Endometrium (tissue), 2 donors: ENCODE results near the gene KDF1.

Experiments
- FAIRE-seq: peaks from 2 replicates; lab custom pipeline; 2012; peaks lifted over from hg19 to GRCh38; lab: Jason Lieb, UNC
- donor health status: control.
- donor health status: control.

The KDF1 gene, protein sequence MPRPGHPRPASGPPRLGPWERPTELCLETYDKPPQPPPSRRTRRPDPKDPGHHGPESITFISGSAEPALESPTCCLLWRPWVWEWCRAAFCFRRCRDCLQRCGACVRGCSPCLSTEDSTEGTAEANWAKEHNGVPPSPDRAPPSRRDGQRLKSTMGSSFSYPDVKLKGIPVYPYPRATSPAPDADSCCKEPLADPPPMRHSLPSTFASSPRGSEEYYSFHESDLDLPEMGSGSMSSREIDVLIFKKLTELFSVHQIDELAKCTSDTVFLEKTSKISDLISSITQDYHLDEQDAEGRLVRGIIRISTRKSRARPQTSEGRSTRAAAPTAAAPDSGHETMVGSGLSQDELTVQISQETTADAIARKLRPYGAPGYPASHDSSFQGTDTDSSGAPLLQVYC

DNA sequence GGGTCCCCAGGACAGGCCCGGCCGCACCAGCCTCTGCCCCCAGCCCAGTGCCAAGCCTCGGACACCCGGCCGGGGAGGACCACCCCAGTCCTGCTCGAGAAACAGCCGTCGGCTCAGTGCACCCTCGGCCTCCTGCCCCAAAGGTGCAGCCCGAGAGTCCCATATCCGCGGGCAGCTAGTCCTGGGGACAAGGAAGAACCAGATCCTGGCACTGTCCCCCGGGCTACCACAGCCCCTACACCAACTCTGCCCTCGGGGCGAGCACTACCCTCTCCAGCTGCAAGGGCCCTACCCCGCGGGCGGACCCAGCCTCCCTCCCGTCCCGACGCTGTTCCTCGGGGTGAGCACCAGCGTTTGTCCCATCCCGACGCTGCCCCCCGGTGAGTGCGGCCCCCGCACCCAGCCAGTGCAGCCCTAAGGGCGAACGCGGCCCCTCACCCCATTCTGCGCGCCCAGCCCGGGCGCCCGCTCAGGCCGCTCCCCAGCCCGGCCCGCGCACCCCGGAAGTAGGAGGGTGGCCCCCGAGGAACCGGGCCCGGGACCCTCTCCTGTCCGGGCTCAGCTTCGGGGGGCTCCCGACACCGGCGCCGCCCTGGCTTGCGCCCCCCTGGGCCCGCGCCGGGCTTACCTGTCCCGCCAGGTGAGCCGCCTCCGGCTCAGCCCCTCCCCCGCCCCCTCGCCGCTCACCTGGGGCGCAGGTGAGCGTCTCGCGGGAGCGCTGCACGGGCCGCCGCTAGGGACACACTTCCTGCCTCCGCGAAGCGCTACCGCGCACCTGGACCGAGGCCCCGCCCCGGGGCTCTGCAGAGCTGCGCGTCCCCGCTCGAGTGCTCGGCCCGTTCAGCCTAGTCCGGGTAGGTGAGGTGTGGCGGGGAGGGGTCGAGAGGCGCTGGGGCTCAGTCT is at the start of gene KDF1:
Gene KDF1 (minus strand): TSS at position 747 of the 903 bp plus-strand sequence. CDS start 8,088 bp downstream, outside the sequence.
- no peak for FAIRE-seq

DNA sequence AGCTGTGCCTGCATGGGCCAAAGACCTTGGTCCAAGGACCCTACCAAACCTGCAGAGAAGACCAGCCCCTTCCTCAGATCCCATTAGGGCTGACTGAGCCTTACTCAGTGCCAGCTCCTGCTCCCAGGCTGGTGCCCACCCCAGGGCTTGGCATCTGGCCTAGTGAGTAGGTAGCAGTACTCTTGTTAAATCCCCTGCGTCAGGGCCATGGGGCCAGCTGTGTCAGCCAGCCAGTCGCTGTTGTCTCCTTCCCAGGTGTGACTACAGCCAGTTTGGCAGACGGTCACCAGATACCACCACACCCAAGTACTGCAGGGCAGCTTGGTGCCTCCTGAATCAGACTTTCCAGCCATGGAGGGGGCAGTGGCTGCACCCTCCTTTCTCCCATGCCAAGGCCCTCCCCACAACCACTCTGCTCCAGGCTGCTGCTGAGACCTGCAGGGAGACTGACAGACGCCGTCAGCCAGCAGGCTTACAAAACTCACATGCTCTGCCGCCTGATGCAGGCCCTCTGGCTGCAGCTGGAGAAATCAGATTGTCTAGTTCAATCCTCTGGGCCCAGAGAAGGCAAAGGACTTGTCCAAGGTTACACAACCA is 49.4 kb upstream of the KDF1 start:
- no peak for FAIRE-seq

DNA sequence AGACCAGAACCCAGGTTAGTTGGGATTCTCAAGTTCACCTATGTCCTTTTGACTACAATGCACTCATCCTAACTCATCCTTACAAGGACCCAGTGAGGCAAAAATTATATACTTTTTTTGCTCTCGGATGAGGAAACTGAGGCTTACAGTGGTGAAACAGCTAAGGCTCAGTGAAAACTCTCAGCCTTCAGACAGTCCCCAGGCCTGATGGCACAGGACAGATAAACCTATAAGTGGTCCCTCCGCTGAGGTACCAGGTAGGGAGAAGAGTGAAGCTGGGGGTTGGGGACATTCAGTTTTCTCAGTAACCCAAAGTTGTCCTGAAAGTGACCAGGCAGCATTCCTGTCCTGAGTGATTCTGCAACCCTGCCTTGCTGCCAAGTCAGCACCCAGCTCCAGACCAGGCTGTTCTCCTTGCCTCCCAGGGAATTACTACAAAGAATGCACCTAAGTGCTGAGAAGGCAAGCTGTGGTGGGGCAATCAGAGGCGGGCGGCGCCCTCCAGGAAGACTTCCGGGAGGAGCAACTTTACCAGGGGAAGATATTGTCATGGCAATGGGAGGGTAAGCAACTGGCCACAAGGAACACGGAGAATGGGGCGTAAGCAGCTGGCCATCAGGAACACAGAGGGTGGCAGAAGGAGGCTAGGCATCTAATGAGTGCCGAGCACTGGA is 47.8 kb upstream of the KDF1 start:
- no peak for FAIRE-seq

DNA sequence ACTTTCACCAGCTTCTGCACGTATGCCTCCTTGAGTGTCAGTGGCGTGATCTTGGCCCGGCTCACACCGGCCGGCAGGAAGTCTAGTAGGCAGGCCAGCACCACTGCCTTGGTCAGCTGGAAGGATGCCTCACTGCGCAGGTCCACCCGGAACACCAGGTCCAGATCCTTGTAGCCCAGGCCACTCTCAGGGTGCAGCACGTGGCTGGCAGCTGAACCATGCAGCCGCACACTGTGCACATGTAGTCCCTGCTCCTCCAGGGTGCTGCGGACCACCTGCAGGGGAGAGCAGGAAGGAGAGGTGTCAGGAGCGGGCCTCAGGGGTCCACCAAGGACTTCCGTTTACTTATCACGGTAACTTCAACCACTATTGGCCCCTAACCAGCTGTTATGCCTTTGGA is 46.4 kb upstream of the KDF1 start:
- FAIRE-seq = no peak

DNA sequence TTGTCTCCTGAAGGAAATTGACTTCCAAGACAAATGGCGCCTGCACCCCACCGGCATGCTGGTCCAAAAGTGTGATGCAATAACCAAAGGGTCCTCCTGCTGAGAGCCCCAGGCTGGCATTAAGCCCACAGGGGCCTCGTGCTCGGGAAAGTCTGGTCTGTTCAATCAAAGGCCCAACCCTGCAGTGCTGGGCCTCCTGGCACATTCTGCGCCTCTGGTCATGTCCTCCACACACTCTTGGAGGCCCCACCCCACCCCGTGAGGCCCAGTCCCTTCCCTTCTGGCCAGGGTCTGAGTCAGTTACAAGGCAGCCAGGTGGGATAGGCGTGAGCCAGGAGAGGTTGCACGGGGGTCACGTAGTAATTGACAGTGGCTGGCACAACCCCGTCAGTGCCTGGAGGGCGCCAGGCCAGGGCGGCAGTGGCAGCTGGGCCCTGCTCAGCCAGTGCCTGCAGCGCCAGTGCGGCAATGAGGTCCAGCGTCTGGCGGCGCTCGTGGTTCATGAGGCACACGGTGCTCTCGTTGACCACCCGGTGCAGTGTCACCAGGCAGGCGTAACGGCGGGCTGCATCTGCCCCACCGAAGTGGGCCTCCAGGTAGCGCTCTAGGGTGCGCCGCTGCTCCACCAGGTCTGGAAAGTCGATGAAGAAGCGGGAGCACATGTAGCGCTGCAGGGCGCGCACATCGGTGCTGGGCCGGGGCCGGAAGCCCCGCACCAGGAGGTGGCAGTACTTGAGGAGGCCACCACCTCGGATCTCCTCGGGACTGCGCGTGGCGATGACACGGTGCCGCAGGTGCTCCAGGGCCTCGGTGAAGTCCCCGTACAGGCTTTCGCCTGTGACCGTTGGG is 45.6 kb upstream of the KDF1 start:
- no peak for FAIRE-seq

DNA sequence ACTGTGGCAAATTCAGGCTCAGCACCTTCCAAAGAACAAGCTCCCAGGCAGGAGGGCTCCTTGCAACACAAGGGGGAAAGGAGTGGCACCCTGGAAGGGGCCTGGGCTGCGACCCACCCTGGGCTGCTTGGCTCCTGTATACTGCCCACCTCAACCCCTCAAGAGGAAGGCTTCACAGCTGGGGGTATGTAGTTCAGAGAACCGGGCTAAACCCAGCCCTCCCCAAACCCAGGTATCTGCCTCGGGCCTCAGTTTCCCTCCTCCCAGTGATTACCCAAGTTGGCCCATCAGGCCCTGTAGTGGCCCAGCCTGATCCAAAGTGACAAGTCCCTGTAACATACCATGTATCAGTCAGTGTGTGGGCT is 44.9 kb upstream of the KDF1 start:
- FAIRE-seq = no peak

DNA sequence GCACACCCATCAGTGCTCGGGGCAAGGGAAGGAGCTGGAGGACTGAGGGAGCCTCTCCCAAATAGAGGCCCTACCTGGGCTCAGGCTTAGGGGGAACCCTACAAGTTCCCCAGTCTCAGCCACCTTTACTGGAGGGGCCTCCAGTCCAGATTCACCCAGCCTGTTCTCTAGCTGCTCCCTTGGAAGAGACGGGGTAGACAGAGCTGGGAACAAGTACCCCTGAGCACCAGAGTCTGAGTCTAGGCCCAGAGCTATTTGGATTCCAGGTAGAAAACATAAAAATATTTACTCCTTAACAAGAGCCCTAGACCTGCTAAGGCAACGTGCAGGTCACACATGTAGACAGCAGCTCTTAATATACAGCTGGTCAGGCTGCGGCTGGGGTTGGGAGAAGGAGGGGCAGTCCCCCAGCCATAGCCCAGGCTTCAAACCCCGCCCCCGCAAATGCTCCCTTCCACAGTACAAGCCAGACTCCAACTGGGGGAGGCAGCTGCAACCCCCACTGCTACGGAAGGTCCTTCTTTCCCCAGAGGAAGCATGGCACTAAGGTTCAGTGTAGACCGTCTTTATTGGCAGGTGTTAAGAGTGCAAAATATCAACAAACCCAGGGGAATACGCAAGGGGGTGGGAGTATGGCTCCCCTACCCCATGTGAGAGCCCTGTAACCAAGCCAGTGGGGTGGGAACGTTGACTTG is 44.4 kb upstream of the KDF1 start:
- no peak for FAIRE-seq

DNA sequence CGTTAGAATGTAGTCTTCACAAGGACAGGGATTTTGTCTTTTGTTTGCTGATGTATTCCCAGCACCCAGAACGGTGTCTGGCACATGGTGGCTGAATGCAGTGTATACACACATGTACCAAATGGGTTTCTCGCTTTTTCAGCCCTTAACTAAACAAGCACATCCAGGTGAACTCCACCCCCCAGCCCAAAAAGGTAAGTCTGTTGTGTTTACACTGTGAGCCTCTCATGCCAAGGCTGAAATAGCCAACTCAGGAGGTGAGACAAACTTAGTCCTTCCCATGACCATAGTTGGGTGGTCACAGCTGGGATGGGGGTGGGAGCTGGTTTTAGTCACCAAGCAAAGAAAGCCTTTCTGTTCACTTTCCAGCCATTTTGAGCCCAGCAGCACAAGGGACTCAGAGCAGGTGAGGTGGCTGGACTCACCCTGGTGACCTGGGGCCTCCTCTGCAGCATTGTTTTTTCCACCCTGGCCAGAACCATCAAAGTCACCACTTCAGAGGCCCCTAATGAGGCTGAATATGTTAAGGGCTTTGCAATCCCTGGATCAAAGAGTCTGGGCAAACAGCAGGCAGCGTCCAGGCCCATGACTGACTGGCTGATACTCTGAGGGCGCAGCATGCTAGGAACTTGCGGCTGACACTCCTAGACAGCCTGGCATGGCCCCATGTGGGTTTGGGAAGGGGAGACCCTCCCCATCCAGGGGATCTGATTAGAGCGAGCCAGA is 43.6 kb upstream of the KDF1 start:
- FAIRE-seq = no peak

DNA sequence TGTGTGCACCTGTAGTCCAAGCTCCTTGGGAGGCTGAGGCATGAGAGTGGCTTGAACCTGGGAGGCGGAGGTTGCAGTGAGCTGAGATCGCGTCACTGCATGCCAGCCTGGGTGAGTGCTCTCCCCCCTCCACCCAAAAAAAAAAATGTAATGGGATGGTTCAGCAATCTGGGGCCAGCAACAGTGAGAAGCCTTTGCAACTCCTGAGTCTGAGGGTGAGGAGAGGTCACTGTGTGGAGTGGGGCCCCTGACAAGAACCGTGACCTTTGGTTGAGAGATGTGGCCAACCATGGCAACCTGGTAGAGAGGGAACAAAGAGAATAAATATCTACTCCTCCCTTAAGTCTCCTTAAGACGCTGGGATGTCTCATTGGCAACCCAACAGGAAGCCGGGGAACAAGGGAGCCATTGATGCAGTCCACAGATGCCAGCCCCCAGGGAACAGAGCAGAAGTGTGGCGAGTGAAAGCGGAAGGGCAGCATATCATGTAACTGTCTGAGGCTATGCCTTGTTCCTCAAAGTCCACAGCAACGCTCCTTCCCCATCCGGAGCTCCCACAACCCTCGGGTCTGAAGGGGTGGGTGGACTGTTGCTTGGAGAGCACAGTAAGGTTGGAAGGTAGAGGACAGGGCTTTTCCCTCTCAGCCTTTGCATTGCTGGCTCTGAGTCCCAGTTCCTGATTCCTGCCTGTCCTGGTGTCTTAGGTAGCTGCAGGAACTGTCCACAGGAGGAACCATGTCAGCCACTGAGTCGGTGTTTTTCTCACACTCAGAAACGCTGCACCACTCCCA is 41.5 kb upstream of the KDF1 start:
- no peak for FAIRE-seq

DNA sequence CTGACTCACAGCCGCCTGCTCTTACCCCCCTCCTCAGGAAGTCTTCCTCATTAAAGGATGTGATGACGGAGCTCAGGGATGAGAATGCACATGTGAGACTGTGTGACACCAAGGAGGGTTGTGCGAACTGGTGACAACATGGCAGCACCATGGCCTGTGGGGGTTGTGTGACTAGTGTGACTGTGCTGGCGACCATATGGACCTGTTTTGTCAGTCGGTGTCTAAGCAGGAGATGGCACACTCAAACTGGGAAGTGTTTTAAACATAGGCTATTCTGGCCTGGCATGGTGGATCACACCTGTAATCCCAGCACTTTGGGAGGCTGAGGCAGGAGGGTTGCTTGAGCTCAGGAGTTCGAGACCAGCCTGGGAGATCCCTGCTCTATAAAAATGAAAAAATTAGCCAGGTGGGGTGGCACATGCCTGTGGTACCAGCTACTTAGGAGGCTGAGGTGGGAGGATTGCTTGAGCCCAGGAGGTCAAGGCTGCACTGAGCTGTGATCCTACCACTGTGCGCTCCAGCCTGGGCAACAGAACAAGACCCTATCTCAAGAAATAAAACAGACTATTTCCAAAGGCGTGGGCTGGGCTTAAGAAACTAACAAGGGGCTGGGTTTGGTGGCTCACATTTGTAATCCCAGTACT is 40.7 kb upstream of the KDF1 start:
- no peak for FAIRE-seq

DNA sequence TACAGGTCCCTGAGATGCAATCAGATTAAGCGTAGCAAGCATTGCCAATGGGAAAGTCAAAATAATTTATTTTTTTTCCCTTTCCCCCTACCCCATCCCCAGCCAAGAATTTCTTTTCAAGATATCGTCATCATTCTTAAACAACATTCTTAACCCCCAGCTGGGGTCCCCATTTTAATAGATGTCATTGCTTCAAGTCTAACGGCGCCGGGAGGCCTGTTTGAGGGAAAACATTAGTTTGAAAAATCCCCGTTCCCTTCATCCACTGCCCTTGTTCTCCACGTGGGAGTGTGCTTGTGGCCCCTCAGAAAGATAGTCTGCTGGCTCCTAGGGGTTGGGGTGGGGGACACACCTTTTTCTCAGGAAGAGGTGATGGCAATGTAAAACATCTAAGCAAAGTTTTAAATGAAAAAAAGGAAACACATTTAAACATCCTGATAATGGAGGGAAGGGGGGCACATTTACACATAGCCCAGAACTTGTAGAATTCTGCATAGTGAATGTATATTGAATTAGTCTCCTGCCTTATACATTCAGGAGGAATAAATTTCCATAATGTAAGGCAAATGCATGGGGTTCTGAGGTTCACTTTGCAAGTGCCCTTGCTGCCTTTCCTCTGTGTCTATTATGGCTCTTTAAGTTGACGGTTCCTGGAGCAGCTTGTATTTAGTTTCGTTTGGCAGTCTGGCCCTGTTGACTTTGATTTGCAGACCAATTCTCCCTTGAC is 40.0 kb upstream of the KDF1 start:
- no peak for FAIRE-seq

DNA sequence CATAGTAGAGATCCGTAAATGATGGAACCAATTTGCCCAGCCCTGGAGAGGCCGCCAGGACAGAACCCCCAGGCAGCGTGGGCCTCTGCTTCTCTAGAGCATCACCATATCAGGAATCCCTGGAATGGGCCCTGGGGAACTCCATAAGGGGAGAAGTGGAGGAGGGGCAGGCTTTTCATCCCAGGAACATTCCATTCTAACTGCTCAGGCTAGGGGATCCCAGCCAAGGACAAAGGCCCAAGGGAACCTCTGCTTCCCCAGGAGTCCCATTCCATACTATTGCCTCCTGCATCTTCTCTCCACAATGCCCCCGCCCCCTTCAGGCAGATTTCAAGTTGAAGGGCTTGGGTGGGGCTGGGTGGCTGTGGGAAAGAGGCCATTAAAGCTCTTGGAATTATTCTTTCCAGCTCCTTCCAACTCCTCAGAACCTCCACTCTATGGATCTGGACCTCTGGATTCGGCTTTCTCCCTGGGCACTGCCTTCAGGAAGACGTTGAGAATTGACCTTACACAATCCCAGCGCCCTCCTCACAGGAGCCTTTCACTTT is 39.2 kb upstream of the KDF1 start:
- FAIRE-seq = no peak

DNA sequence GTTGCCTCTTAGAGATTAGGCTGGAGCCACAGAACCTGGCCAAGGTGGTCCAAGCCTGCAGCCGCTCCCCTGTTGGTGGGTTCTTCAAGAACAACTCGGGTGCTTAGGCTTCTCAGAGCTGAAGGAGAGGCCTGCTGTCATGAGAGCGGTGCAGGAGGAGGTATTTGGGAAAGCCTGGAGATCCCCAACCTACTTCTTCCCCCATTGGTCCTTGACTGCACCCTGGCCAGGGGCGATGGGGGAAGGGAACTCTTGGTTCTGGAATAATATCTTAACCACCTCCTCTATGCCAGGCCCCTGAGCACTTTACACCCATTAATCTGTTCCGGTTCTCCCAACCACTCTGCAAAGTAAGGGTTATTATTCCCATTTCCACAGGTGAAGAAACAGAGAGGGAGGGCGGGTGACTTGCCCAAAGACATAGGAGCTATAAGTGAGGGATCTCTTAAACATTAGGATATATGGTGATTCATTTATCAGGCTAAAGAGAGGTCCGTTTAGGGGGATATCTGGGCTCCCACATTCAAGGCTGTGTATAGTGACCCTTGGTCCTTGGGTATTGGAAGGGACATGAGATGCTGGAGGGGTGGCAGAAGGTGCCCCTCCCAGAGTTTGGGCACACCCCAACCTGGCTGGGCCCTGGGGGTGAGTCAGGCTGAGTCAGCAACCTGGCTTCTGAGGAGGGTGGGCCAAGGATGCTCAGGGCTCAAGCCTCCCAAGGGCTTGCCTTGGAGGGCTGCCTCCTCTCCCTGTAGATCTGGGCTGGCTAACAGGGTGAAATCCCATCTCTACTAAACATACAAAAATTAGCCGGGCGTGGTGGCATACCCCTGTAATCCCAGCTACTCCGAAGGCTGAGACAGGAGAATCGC is 38.4 kb upstream of the KDF1 start:
- FAIRE-seq = no peak

DNA sequence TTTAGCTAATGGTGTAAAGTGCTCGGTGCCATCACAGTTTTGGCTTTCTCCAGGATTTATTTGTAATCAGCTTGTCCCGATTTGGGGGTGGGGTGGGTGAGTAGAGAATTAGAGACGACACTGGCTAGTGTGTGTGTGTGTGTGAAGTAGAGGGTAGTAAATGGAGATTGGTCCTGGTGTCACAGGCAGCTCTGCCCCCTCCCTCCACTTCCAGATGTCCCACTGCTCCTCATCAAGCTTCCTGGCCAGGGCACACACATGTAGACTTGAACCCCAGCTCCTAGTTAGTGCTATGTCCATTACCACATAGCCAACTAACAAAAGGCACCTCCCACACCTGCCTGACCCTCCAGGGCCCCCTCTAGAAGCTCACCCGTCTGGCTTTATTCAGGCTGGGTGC is 36.4 kb upstream of the KDF1 start:
- no peak for FAIRE-seq

DNA sequence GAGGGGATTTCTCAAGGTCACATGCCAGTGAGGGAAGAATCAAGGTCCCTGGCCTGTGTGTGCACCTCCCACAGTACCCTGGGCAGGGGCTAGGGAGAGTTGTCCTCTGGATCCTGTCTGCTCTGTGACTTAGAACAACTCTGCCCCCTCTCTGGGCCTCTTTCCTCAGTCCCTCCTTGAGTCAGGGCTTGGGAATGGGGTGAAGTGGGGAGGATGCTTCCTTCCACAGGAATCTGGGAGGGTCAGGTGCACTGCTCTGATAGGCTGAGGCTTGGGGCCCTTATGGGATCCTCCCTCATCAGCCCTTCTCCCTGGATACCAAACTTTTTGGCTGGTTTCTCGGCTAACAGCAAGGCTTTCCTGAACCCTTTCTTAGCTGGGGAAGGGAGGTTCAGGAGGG is 35.8 kb upstream of the KDF1 start:
- FAIRE-seq = no peak

DNA sequence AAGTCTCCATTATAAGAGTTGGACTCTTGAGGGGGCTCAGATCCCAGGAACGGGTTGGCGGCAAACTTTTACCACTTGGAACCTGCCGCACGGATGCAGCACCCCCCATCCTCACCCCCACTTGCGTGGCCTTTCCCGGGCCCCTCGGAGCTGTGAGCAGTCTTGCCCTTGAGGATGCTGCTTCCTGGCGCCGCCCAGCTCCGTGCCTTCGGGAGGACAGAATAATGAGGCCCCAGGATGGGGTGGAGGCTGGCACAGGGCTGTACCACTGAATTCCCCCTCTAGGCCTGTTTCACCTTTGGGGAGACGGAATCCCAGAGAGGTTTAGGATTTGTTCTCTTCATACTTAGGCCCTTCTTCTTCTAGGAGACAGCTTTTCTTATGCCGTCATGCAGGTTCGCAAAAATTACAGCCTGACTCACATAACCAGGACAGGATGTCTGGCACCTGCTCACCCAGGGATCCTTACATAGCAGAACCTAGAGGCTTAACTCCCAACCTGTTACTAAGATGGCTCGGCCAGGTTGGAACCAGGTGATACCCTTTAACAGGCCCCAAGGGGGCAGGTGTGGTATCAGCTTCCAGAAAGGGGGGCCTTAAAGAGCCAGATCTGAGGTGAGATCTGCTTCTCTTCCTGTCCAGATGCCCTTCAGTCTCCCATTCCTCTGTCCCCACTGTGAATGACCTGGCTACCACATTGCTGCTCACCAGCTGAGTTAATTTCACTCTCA is 34.7 kb upstream of the KDF1 start:
- no peak for FAIRE-seq
